A673 (cell line): ENCODE data around the gene USP20. TPM values are rescaled to one million over a fixed set of nuclear protein-coding genes. Genes with fewer than 3 reads are reported as not detected.
A peak's percentile ranks its signal among the peaks of the same experiment; 100 is the strongest.

Source experiments
- BruUV-seq: library from RNA; stranded (reverse); fragments of 400-500 nt; replicated peaks from 2 replicates; lab custom pipeline; 2021; lab: Mats Ljungman, UMichigan
- CTCF ChIA-PET: fragments of 300-600 bp; sonication (Branson Sonifier 250); formaldehyde crosslinking; loops from one replicate; lab custom pipeline; 2022; ENCODE audit warnings: antibody characterized with exemption; lab: Charles Lee
- POLR2A ChIA-PET: fragments of 300-600 bp; sonication (Branson Sonifier 250); formaldehyde crosslinking; loops from one replicate; lab custom pipeline; 2022; ENCODE audit warnings: antibody characterized with exemption; ENCODE audit not compliant: low non-redundant PET; lab: Charles Lee
- DNase-seq: peaks from one replicate; pipeline ENCODE4 v3.0.0-alpha.2; 2015; ENCODE audit warnings: low spot score
- H3K27ac ChIP-seq: fragments of 200-600 bp; sonication (generic); 2 replicates; pipeline ENCODE4 v1.5.1; 2016; ENCODE audit warnings: mixed run types, low read depth, mild to moderate bottlenecking, mixed read lengths, antibody characterized with exemption, low read length; ENCODE audit not compliant: poor library complexity, severe bottlenecking
- H3K27me3 ChIP-seq: fragments of 200-600 bp; sonication (generic); replicated peaks from 2 replicates; pipeline ENCODE4 v1.6.1; 2017; ENCODE audit warnings: mixed run types, low read depth, mild to moderate bottlenecking, mixed read lengths, antibody characterized with exemption, low read length; ENCODE audit not compliant: insufficient read depth, poor library complexity
- H3K36me3 ChIP-seq: fragments of 200-600 bp; sonication (generic); 2 replicates; pipeline ENCODE4 v1.6.1; 2016; ENCODE audit warnings: mixed run types, mild to moderate bottlenecking, mixed read lengths, antibody characterized with exemption, low read length; ENCODE audit not compliant: insufficient read depth, poor library complexity, severe bottlenecking
- H3K4me1 ChIP-seq: fragments of 200-600 bp; sonication (generic); 2 replicates; pipeline ENCODE4 v1.6.1; 2017; ENCODE audit warnings: mixed run types, mild to moderate bottlenecking, mixed read lengths, antibody characterized with exemption, low read length; ENCODE audit not compliant: insufficient read depth, poor library complexity, severe bottlenecking
- H3K4me3 ChIP-seq: fragments of 200-600 bp; sonication (generic); 2 replicates; pipeline ENCODE4 v1.5.1; 2016; ENCODE audit warnings: low read depth, mixed run types, mild to moderate bottlenecking, mixed read lengths, low read length; ENCODE audit not compliant: poor library complexity, severe bottlenecking
- H3K9me3 ChIP-seq: fragments of 200-600 bp; sonication (generic); 2 replicates; pipeline ENCODE4 v1.6.1; 2016; ENCODE audit warnings: mixed run types, low read depth, mild to moderate bottlenecking, mixed read lengths, antibody characterized with exemption, low read length; ENCODE audit not compliant: poor library complexity, severe bottlenecking
- EZH2 ChIP-seq: fragments of 200-600 bp; sonication (generic); IDR thresholded peaks from 2 replicates; pipeline ENCODE4 v1.6.1; 2017; ENCODE audit warnings: borderline replicate concordance, low read depth, mild to moderate bottlenecking, mixed read lengths, antibody characterized with exemption, low read length; ENCODE audit not compliant: poor library complexity, severe bottlenecking
- intact Hi-C: fragments of 100-400 bp; cut with micrococcal nuclease; formaldehyde crosslinking; loops from one replicate; pipeline ENCODE4 v1.10.0; 2022; ENCODE audit not compliant: unreplicated experiment
- total RNA-seq: library from RNA; stranded (reverse); gene quantifications from 2 replicates; pipeline ENCODE4 v1.2.3, GENCODE V29; 2021
- TF ChIP-seq, protein P1 (sequence below): fragments of 300-800, 200-600 bp; sonication (generic); conservative IDR thresholded peaks from 2 replicates; pipeline ENCODE4 v1.5.1; 2017; ENCODE audit warnings: low read depth, mild to moderate bottlenecking, antibody characterized with exemption, low read length, moderate library complexity, mixed read lengths

USP20 gene
- total RNA-seq, 1 experiment from 2014 or later = 17.1 TPM

GRCh38 chr9:129828969-129829368, 6.3 kb upstream of the USP20 start:
- no peak for DNase-seq
- CTCF ChIA-PET = no interaction called here
- Histone ChIP-seq H3K4me3 (no peak overlapping the region), H3K27ac (no peak overlapping the region), H3K9me3 (no peaks in the 10 kb centered on the region), H3K36me3 (peaks cover 33% of the 10 kb centered on the region), H3K27me3 (no peaks in the 10 kb centered on the region), H3K4me1 (peaks cover 2% of the 10 kb centered on the region)
- no TSS peak for BruUV-seq
- TF ChIP-seq, protein P1, sequence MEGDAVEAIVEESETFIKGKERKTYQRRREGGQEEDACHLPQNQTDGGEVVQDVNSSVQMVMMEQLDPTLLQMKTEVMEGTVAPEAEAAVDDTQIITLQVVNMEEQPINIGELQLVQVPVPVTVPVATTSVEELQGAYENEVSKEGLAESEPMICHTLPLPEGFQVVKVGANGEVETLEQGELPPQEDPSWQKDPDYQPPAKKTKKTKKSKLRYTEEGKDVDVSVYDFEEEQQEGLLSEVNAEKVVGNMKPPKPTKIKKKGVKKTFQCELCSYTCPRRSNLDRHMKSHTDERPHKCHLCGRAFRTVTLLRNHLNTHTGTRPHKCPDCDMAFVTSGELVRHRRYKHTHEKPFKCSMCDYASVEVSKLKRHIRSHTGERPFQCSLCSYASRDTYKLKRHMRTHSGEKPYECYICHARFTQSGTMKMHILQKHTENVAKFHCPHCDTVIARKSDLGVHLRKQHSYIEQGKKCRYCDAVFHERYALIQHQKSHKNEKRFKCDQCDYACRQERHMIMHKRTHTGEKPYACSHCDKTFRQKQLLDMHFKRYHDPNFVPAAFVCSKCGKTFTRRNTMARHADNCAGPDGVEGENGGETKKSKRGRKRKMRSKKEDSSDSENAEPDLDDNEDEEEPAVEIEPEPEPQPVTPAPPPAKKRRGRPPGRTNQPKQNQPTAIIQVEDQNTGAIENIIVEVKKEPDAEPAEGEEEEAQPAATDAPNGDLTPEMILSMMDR = no peak
- TF ChIP-seq EZH2 = no peak
- intact Hi-C loops = no loop called here
- POLR2A ChIA-PET = no interaction called here

DNA sequence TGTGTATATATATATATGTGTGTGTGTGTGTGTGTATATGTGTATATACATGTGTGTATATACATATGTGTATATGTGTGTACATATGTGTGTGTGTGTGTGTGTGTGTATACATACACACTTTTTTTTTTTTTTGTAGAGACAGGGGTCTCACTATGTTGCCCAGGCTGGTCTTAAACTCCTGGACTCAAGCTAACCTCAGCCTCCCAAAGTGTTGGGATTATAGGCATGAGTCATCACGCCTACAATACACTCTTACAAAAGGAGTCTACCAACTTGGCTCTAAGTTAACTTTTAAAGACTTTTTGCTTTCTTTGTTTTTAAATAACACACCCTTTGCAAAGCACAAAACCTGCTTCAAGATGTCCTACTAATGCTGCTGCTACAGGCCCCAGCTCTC, 2.3 kb upstream of the USP20 start:
- Histone ChIP-seq H3K4me3 (no peak overlapping the region), H3K36me3 (peaks cover 33% of the 10 kb centered on the region), H3K4me1 (peaks cover 9% of the 10 kb centered on the region), H3K27me3 (no peaks in the 10 kb centered on the region), H3K27ac (no peak overlapping the region), H3K9me3 (no peaks in the 10 kb centered on the region)
- ChIA-PET POLR2A (no interaction called here), CTCF (no interaction called here)
- no peak for DNase-seq
- intact Hi-C loops = no loop called here
- TF ChIP-seq, protein P1 = no peak
- no peak for TF ChIP-seq EZH2
- BruUV-seq = no TSS peak

GRCh38 chr9:129834489-129835127, 650 bp upstream of the USP20 start:
- TF ChIP-seq, protein P1 = no peak
- no peak for TF ChIP-seq EZH2
- ChIA-PET POLR2A (no interaction called here), CTCF (no interaction called here)
- H3K9me3 ChIP-seq = no peaks in the 10 kb centered on the region
- H3K4me1 ChIP-seq = peaks cover 9% of the 10 kb centered on the region
- H3K27me3 ChIP-seq = no peaks in the 10 kb centered on the region
- H3K27ac ChIP-seq = peak overlapping the region; percentile 61
- intact Hi-C loops = no loop called here
- H3K4me3 ChIP-seq = peak overlapping the region; percentile 70
- peaks cover 27% of the 10 kb centered on the region for H3K36me3 ChIP-seq
- no peak for DNase-seq
- no TSS peak for BruUV-seq
